A549 (cell line): ENCODE data around the gene MT1A. TPM values are rescaled to one million over a fixed set of nuclear protein-coding genes. Genes with fewer than 3 reads are reported as not detected.
"Not testable (repeated sequence)": the region's sequence is repeated elsewhere in the genome, so short reads cannot be mapped to it uniquely, and the experiment has no call there.

ENCODE experiments used
- ATAC-seq, 2 experiments: fragments of 200-7000 bp in 1 of 2; fragments of >200 bp in 1 of 2; cut with Nextera tagmentation in 1 of 2; cut with Tn5 transposase in 1 of 2; 3 replicates each; pipeline versions ENCODE4 v1.8.0 to v1.9.1; 2018 to 2020; ENCODE audit warnings: mild to moderate bottlenecking in 1 of 2, moderate library complexity in 1 of 2
- CTCF ChIA-PET: fragments of 300-600 bp; sonication (Branson Sonifier 250); formaldehyde crosslinking; extraction: SDS; loops from one replicate; lab custom pipeline; 2021; ENCODE audit warnings: antibody characterized with exemption, inconsistent platforms; lab: Yijun Ruan, JAX
- POLR2A ChIA-PET: fragments of 350-600 bp; formaldehyde crosslinking; extraction: SDS; loops from one replicate; lab custom pipeline; 2021; ENCODE audit warnings: antibody characterized with exemption, inconsistent platforms; lab: Yijun Ruan, JAX
- DNase-seq, 2 experiments: peaks; one replicate each; pipeline versions ENCODE4 v3.0.0 to v3.0.0-alpha.2; 2011 to 2016; ENCODE audit warnings: low read depth in 1 of 2, low spot score in 1 of 2
- FAIRE-seq: peaks from 2 replicates; lab custom pipeline; 2011; peaks lifted over from hg19 to GRCh38; lab: Jason Lieb, UNC
- H3K27ac ChIP-seq, 2 experiments: fragments of >200 bp; sonication (Bioruptor Twin); formaldehyde crosslinking; 3 replicates each; pipeline ENCODE4 v1.5.1; 2016 to 2017
- H3K4me1 ChIP-seq: fragments of >200 bp; sonication (Bioruptor Twin); formaldehyde crosslinking; 3 replicates; pipeline ENCODE4 v1.6.1; 2016
- H3K4me2 ChIP-seq: fragments of >200 bp; sonication (Bioruptor Twin); formaldehyde crosslinking; 3 replicates; pipeline ENCODE4 v1.6.1; 2016
- H3K4me3 ChIP-seq: fragments of >200 bp; sonication (Bioruptor Twin); formaldehyde crosslinking; 3 replicates; pipeline ENCODE4 v1.5.1; 2016
- H3K9me3 ChIP-seq: fragments of >200 bp; sonication (Bioruptor Twin); formaldehyde crosslinking; 3 replicates; pipeline ENCODE4 v1.6.1; 2016
- ATOH8 ChIP-seq: fragments of 250-450 bp; sonication (Bioruptor Pico); IDR thresholded peaks from 2 replicates; pipeline ENCODE4 v1.5.0; 2020; ENCODE audit warnings: low read depth, mild to moderate bottlenecking, moderate library complexity
- BCL3 ChIP-seq: fragments of >200 bp; sonication (Bioruptor Twin); formaldehyde crosslinking; IDR thresholded peaks from 3 replicates; pipeline ENCODE4 v1.6.1; 2016
- BHLHE40 ChIP-seq: IDR thresholded peaks from 2 replicates; pipeline ENCODE4 v1.6.1; 2012; ENCODE audit warnings: low read depth, low read length, inconsistent platforms
- CBX2 ChIP-seq: fragments of 200-600 bp; sonication (generic); IDR thresholded peaks from 2 replicates; pipeline ENCODE4 v1.6.1; 2016; ENCODE audit warnings: low read depth, mild to moderate bottlenecking, borderline replicate concordance
- CBX8 ChIP-seq: fragments of 200-600 bp; sonication (generic); IDR thresholded peaks from 2 replicates; pipeline ENCODE4 v1.6.1; 2016
- EHF ChIP-seq: fragments of 250-450 bp; sonication (Bioruptor Pico); IDR thresholded peaks from 2 replicates; pipeline ENCODE4 v1.5.0; 2020; ENCODE audit warnings: mild to moderate bottlenecking
- EP300 ChIP-seq, 2 experiments: fragments of >200 bp; sonication (Bioruptor Twin); formaldehyde crosslinking; IDR thresholded peaks; 2 replicates in 1 of 2; 3 replicates in 1 of 2; pipeline ENCODE4 v1.6.1; 2016 to 2017
- ESRRA ChIP-seq: fragments of 150-350 bp; IDR thresholded peaks from 2 replicates; pipeline ENCODE4 v1.6.1; 2014; ENCODE audit warnings: mild to moderate bottlenecking, low read length, borderline replicate concordance
- FOSB ChIP-seq: fragments of 250-450 bp; sonication (Bioruptor Pico); IDR thresholded peaks from 2 replicates; pipeline ENCODE4 v1.5.0; 2020; ENCODE audit warnings: mild to moderate bottlenecking, moderate library complexity
- FOSL2 ChIP-seq, 2 experiments: fragments of 450-650 bp in 1 of 2; fragments of >200 bp in 1 of 2; sonication (Bioruptor Twin) in 1 of 2; formaldehyde crosslinking; IDR thresholded peaks; 2 replicates each; pipeline versions ENCODE4 v1.5.0 to v1.6.1; 2016 to 2020; ENCODE audit warnings: mild to moderate bottlenecking in 1 of 2, moderate library complexity in 1 of 2
- FOXS1 ChIP-seq: fragments of 250-450 bp; sonication (Bioruptor Pico); IDR thresholded peaks from 2 replicates; pipeline ENCODE4 v1.5.0; 2020; ENCODE audit warnings: mild to moderate bottlenecking, moderate library complexity
- GATA3 ChIP-seq: IDR thresholded peaks from 2 replicates; pipeline ENCODE4 v1.6.1; 2012; ENCODE audit warnings: borderline replicate concordance
- HES2 ChIP-seq: fragments of >200 bp; sonication (Bioruptor Twin); formaldehyde crosslinking; IDR thresholded peaks from 2 replicates; pipeline ENCODE4 v1.6.1; 2016
- HOXB13 ChIP-seq: fragments of 250-450 bp; sonication (Bioruptor Pico); IDR thresholded peaks from 2 replicates; pipeline ENCODE4 v1.5.0; 2020; ENCODE audit warnings: low read depth, mild to moderate bottlenecking, moderate library complexity
- KDM5A ChIP-seq: fragments of 200-600 bp; sonication (generic); IDR thresholded peaks from 2 replicates; pipeline ENCODE4 v1.6.1; 2016; ENCODE audit warnings: antibody characterized with exemption, mild to moderate bottlenecking
- MAFK ChIP-seq: fragments of 450-650 bp; IDR thresholded peaks from 2 replicates; pipeline ENCODE4 v1.6.1; 2014; ENCODE audit not compliant: partially characterized antibody
- MYC ChIP-seq: IDR thresholded peaks from 2 replicates; pipeline ENCODE4 v1.6.1; 2012; ENCODE audit warnings: mild to moderate bottlenecking, inconsistent platforms, low read length, improper control_type of control experiment, borderline replicate concordance
- NR3C1 ChIP-seq: fragments of >200 bp; sonication (Bioruptor Twin); formaldehyde crosslinking; IDR thresholded peaks from 3 replicates; pipeline ENCODE4 v1.6.1; 2017
- PBX3 ChIP-seq: IDR thresholded peaks from 2 replicates; pipeline ENCODE4 v1.6.1; 2012
- PHF8 ChIP-seq: fragments of 200-600 bp; sonication (generic); IDR thresholded peaks from 2 replicates; pipeline ENCODE4 v1.6.1; 2016; ENCODE audit warnings: low read depth, mild to moderate bottlenecking, antibody characterized with exemption, moderate library complexity, borderline replicate concordance
- POLR2A ChIP-seq: IDR thresholded peaks from 2 replicates; pipeline ENCODE4 v1.6.1; 2012; ENCODE audit warnings: mild to moderate bottlenecking, low read length
- RCOR1 ChIP-seq: fragments of 150-350 bp; IDR thresholded peaks from 2 replicates; pipeline ENCODE4 v1.6.1; 2014; ENCODE audit warnings: antibody characterized with exemption, low read length, low read depth
- TFCP2L1 ChIP-seq: fragments of 250-450 bp; sonication (Bioruptor Pico); IDR thresholded peaks from 2 replicates; pipeline ENCODE4 v1.5.0; 2021; ENCODE audit warnings: mild to moderate bottlenecking
- ZNF302 ChIP-seq: fragments of 250-450 bp; sonication (Bioruptor Pico); IDR thresholded peaks from 2 replicates; pipeline ENCODE4 v1.9.0; 2021; ENCODE audit warnings: inconsistent platforms, mild to moderate bottlenecking, moderate library complexity
- ZSCAN20 ChIP-seq: fragments of 250-450 bp; sonication (Bioruptor Pico); IDR thresholded peaks from 2 replicates; pipeline ENCODE4 v1.8.0; 2022; ENCODE audit warnings: mild to moderate bottlenecking, moderate library complexity
- WGBS: methylation state at CpG from one replicate; pipeline ENCODE4 v1.1.6; 2017; ENCODE audit errors: missing lambda C conversion rate; 5-methylcytosine and 5-hydroxymethylcytosine counted together
- polyA plus RNA-seq, 4 experiments: library from polyadenylated mRNA; depleted of rRNA in 3 of 4; stranded (reverse); fragments of >200 nt; fragmentation: RNase III in 1 of 4; extraction: RNeasy Plus Mini Kit Qiagen cat#74134 plus additional on column Dnase treatment in 1 of 4; gene quantifications; 2 replicates in 3 of 4; 3 replicates in 1 of 4; pipeline ENCODE4 v1.2.3, GENCODE V29; 2011 to 2017

Gene MT1A
- polyA plus RNA-seq, 2 of the 4 experiments (the other 2 are of a cell fraction): 5.3 to 12.8 TPM

GRCh38 chr16:56664506-56664905 lies 26.0 kb downstream of the MT1A start:
- 74% methylated on average over 1 of the region's 1 CpG for WGBS

GRCh38 chr16:56665286-56666261 lies 27.1 kb downstream of the MT1A start:
- CTCF ChIA-PET: interaction anchor here (0.6 to 1.5 kb wide), 3 partner anchors 21 to 235 kb away, joined by 3 to 4 read pairs (median 4); no protein-coding TSS in a partner anchor
- FAIRE-seq, H3K4me2 ChIP-seq: not testable (repeated sequence)

More at GRCh38 chr16:56664506-56664905, 26.0 kb downstream of the MT1A start:
- H3K4me2 ChIP-seq: no peak overlapping the region
- no peak overlapping the region for H3K4me3 ChIP-seq
- H3K9me3 ChIP-seq: no peaks in the 10 kb centered on the region
- ChIA-PET POLR2A (no interaction called here), CTCF (interaction anchor here (1.5 kb wide), 1 partner anchor 20 kb away, joined by 4 read pairs; no protein-coding TSS in a partner anchor)
- FAIRE-seq (no peak), DNase-seq (no peak), ATAC-seq (no peak)
- H3K4me1 ChIP-seq: no peaks in the 10 kb centered on the region
- TF ChIP-seq MYC (no peak), NR3C1 (no peak), ZNF302 (CRISPR knock-in tag) (no peak), FOSB (CRISPR knock-in tag) (no peak), ESRRA (no peak), CBX8 (no peak), ZSCAN20 (CRISPR knock-in tag) (no peak), BHLHE40 (no peak), HOXB13 (CRISPR knock-in tag) (no peak), KDM5A (no peak), EP300 (IDR thresholded peaks at IDR 0.05) (no peak), PBX3 (no peak)
- no peak overlapping the region for H3K27ac ChIP-seq

GRCh38 chr16:56667581-56668571 lies 29.4 kb downstream of the MT1A start, which contains the start of gene MT1G:
Gene MT1G (minus strand): TSS chr16:56668065. CDS start chr16:56667993, 72 bp downstream.
- ATAC-seq (no peak), DNase-seq (no peak), FAIRE-seq (no peak)
- 76% methylated on average over 46 of the region's 46 CpGs for WGBS
- Histone ChIP-seq H3K9me3 (no peaks in the 10 kb centered on the region), H3K4me3 (no peak within 1 kb of the TSS), H3K4me2 (no peak within 1 kb of the TSS), H3K27ac (no peak within 1 kb of the TSS), H3K4me1 (no peaks in the 10 kb centered on the region)
- CTCF ChIA-PET: interaction anchor here (0.7 to 1.9 kb wide), 5 partner anchors 17 to 34 kb away, joined by 3 to 6 read pairs (median 3); no protein-coding TSS in a partner anchor
- POLR2A ChIA-PET: interaction anchor here (1.1 kb wide), 1 partner anchor 11 kb away, joined by 4 read pairs; no protein-coding TSS in a partner anchor
- TF ChIP-seq TFCP2L1 (CRISPR knock-in tag): no peak
- no peak for TF ChIP-seq EHF (CRISPR knock-in tag)
- no peak for TF ChIP-seq KDM5A
- TF ChIP-seq BCL3: no peak
- no peak for TF ChIP-seq EP300 (IDR thresholded peaks at IDR 0.05)
- TF ChIP-seq FOSL2 (IDR thresholded peaks at IDR 0.05): no peak
- no peak for TF ChIP-seq FOSL2 (CRISPR knock-in tag; IDR thresholded peaks at IDR 0.05)
- no peak for TF ChIP-seq ATOH8 (CRISPR knock-in tag)
- no peak for TF ChIP-seq CBX2
- TF ChIP-seq RCOR1: no peak
- no peak for TF ChIP-seq PHF8
- TF ChIP-seq FOXS1 (CRISPR knock-in tag): no peak
- no peak for TF ChIP-seq GATA3
- TF ChIP-seq HES2: no peak
- no peak for TF ChIP-seq MAFK
- TF ChIP-seq POLR2A: no peak

More at GRCh38 chr16:56665286-56666261, 27.1 kb downstream of the MT1A start:
- not testable (repeated sequence) for H3K4me3 ChIP-seq, ATAC-seq, H3K9me3 ChIP-seq, H3K4me1 ChIP-seq, H3K27ac ChIP-seq, DNase-seq
- 59% methylated on average over 8 of the region's 8 CpGs for WGBS
- POLR2A ChIA-PET: interaction anchor here (0.7 kb wide), 1 partner anchor 26 kb away, joined by 3 read pairs; no protein-coding TSS in a partner anchor
